Measurements from ENCODE around the gene NDUFB11. TPM values are rescaled to one million over a fixed set of nuclear protein-coding genes. Genes with fewer than 3 reads are reported as not detected.
A peak's percentile ranks its signal among the peaks of the same experiment; 100 is the strongest.

Gene NDUFB11
- total RNA-seq, 1 donor from 2014 or later = 57.1 TPM

GRCh38 chrX:47170861-47171692 lies 26.6 kb upstream of the NDUFB11 start:
- Histone ChIP-seq H3K27ac (no peak overlapping the region), H3K4me1 (no peaks in the 10 kb centered on the region), H3K36me3 (peaks cover 56% of the 10 kb centered on the region), H3K9me3 (no peaks in the 10 kb centered on the region), H3K4me3 (no peak overlapping the region), H3K27me3 (ENCODE audit: low read depth) (no peaks in the 10 kb centered on the region)
- no peak for DNase-seq
- no peak for TF ChIP-seq CTCF (IDR thresholded peaks at IDR 0.05)
- ATAC-seq = no peak
- intact Hi-C loops (cut with DNase I) = no loop called here

GRCh38 chrX:47169726-47170515 lies 25.4 kb upstream of the NDUFB11 start:
- ATAC-seq = peak in 1 of 2 donors; percentile 11
- no peak for TF ChIP-seq CTCF (IDR thresholded peaks at IDR 0.05)

GRCh38 chrX:47169273-47169672 lies 24.8 kb upstream of the NDUFB11 start:
- Histone ChIP-seq H3K27ac (no peak overlapping the region), H3K36me3 (peaks cover 41% of the 10 kb centered on the region), H3K4me1 (no peaks in the 10 kb centered on the region), H3K4me3 (no peak overlapping the region), H3K9me3 (no peaks in the 10 kb centered on the region), H3K27me3 (ENCODE audit: low read depth) (no peaks in the 10 kb centered on the region)
- no peak for TF ChIP-seq CTCF (IDR thresholded peaks at IDR 0.05)
- ATAC-seq (no peak), DNase-seq (no peak)
- intact Hi-C loops (cut with DNase I) = no loop called here

More at GRCh38 chrX:47169726-47170515, 25.4 kb upstream of the NDUFB11 start:
- Histone ChIP-seq H3K4me1 (no peaks in the 10 kb centered on the region), H3K9me3 (no peaks in the 10 kb centered on the region), H3K4me3 (no peak overlapping the region), H3K27ac (no peak overlapping the region), H3K36me3 (peaks cover 44% of the 10 kb centered on the region), H3K27me3 (ENCODE audit: low read depth) (no peaks in the 10 kb centered on the region)
- no peak for DNase-seq
- intact Hi-C loops (cut with DNase I) = no loop called here

GRCh38 chrX:47168495-47169073 lies 24.1 kb upstream of the NDUFB11 start:
- Histone ChIP-seq H3K4me1 (no peaks in the 10 kb centered on the region), H3K27me3 (ENCODE audit: low read depth) (no peaks in the 10 kb centered on the region), H3K27ac (no peak overlapping the region), H3K4me3 (no peak overlapping the region), H3K36me3 (peaks cover 37% of the 10 kb centered on the region), H3K9me3 (no peaks in the 10 kb centered on the region)
- ATAC-seq (no peak), DNase-seq (no peak)
- intact Hi-C loops (cut with DNase I) = no loop called here
- no peak for TF ChIP-seq CTCF (IDR thresholded peaks at IDR 0.05)

GRCh38 chrX:47166126-47166525 lies 21.6 kb upstream of the NDUFB11 start:
- H3K27me3 ChIP-seq (ENCODE audit: low read depth) = no peaks in the 10 kb centered on the region
- intact Hi-C loops (cut with DNase I) = no loop called here
- no peak for ATAC-seq
- DNase-seq = no peak
- H3K9me3 ChIP-seq = no peaks in the 10 kb centered on the region
- H3K36me3 ChIP-seq = peaks cover 20% of the 10 kb centered on the region
- no peak overlapping the region for H3K27ac ChIP-seq
- no peak for TF ChIP-seq CTCF (IDR thresholded peaks at IDR 0.05)
- no peak overlapping the region for H3K4me3 ChIP-seq
- no peaks in the 10 kb centered on the region for H3K4me1 ChIP-seq
